Germinal center (tissue), 1 donor: ENCODE measurements around the gene LRRC2.
"Not testable (repeated sequence)": the region's sequence is repeated elsewhere in the genome, so short reads cannot be mapped to it uniquely, and the experiment has no call there.

Source experiments
- DNase-seq: peaks from one replicate; pipeline ENCODE4 v3.0.0; 2012; ENCODE audit warnings: mixed read lengths, low spot score

The LRRC2 gene

DNA sequence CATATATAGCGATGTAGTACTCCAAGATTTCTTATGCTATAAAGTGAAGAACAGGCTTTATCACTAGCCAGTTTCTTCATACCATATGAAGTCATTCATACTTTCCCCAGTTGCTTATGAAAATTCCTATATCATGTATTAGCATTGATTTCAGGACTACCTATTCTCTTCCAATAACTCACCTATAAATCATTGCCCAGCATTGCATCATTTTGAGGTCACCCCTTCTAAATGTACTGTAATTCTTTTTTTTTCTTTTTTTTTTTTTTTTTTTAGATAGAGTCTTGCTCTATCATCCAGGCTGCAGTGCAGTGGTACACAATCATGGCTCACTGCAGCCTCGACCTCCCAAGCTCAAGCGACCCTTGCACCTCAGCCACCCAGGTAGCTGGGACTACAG lies 41.3 kb downstream of the LRRC2 start:
- DNase-seq, result no peak

GRCh38 chr3:46524008-46524407 lies 42.1 kb downstream of the LRRC2 start:
- DNase-seq, result no peak

- no peak for DNase-seq
These were observed 42.5 kb downstream of the LRRC2 start for GRCh38 chr3:46523556-46523955.

- DNase-seq, result not testable (repeated sequence)
These were observed 43.9 kb downstream of the LRRC2 start for GRCh38 chr3:46522201-46522600.

DNA sequence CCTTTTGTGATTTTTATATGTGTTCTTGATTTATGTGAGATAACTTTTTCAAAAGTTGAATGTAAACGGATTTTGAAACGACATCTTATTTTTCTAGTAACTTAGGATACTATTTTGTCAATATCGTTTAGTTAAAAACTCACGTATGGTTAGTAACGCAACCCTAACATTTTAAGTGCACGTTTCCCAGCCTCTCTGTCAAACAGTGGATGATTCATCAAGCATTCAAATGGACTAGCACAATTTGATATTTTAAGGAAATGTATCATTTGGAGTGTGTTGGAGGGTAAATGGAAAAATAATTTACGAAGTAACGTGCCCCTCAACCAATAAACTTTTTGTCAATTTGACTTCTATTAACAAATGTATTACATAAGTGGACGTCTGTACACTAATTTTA lies 45.0 kb downstream of the LRRC2 start:
- DNase-seq, result no peak

DNA sequence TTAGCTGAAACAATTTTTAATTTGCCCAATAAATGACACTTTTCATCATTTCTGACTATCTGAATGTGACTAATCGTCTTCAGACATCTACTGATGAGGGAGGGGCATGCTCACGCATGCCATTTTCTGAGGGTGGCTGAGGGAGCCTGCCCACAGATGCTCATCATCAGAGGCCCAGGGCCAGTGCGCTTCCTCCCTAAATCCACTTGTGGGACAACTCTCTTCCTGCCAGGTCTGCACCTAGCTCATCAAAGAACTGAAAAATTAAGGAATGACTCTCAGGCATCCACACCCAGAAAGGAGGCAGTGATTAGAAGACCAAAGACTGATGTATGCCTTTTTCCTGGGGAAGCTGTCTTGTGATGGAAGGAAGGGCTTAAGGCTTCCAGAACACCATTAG lies 45.6 kb downstream of the LRRC2 start:
- no peak for DNase-seq

- DNase-seq, result no peak
These were observed 46.1 kb downstream of the LRRC2 start for GRCh38 chr3:46519952-46520351.

DNA sequence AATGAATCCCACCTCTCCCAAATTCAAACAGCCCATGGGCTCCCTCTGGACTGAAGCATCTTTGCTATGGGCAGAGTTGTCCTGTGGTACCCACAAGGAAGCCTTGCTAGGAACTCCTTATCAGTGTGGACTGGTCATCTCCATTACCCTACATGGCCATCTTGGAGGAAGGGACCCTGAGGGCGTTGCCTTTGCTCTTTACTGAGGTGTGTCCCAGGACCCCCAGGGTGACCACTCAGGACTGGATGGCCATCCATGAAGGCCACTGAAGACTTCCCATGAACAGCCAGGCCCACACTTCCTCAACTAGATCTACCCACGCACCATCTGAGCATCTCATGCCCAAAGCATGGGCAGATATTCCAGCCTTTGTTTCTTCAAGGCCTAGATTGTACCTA lies 48.3 kb downstream of the LRRC2 start:
- no peak for DNase-seq

DNA sequence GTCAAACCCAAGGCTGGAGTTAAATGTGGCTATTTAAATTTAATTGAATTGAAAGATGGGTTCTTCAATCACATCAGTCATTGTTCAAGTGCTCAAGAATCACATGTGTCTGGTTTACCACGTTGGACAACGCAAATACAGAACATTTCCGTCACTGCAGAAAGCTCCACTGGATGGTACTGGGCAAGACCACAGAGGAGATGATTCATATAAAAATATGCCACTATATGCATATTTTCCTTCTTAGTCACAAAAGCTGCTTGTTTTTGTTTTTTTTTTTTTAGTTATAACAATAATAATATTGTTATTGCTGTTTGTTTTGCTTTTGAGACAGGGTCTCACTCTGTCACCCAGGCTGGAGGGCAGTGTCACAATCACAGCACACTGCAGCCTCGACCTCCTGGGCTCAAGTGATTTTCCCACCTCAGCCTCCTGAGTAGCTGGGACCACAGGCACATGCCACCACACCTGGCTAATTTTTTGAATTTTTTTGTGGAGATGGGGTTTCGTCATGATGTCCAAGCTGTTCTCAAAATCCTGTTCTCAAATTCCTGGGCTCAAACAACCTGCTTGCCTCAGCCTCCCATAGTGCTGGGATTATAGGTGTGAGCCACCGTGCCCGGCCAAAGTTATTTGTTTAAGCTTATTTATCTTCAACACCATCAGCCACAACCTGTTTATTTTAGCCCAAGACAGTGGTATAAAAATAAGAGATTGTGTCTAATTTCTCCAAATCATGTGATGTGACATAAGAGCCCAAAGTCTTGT lies 48.9 kb downstream of the LRRC2 start:
- DNase-seq, result no peak

DNA sequence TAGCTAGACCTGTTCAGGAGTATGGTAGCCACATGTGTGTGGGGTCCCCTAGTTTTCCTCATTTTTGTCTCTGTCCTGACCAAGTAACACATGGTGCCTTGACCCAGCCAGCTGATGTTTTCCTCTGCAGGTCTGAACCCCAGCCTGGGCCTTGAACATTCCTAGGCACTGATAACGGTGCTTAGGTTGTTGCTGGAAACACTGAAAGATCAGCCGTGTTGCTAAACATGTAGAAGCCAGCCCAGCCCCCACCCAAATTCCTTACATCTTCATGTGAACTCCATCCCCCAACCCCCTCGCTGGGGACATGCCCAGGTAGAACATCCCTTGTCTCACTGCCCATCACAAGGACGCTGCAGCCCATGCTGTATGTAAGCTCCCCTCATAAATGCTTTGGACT lies 49.6 kb downstream of the LRRC2 start:
- DNase-seq, result no peak

- no peak for DNase-seq
These were observed 53.8 kb downstream of the LRRC2 start for GRCh38 chr3:46512191-46512749.

DNA sequence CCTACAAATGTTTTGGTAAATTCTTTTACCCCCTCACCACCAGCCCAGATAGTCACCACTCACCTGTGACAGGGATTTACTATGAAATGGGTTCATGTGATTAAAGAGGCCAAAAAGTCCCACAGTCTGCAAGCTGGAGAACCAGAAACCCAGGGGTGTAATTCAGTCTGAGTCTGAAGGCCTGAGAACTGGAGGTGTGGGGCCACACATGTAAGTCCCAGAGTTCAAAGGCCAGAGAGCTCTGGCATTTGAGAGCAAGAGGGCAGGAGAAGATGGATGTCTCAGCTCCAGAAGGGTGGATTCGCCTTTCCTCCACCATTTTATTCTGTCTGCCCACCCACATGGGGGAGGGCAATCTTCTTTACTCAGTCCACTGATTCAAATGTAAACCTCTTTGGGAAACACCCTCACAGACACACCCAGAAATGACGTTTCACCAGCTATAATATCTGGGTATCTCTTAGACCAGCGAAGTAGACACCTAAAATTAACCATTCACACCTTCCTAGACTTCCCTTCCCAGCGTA lies 56.4 kb downstream of the LRRC2 start:
- DNase-seq, result no peak

DNA sequence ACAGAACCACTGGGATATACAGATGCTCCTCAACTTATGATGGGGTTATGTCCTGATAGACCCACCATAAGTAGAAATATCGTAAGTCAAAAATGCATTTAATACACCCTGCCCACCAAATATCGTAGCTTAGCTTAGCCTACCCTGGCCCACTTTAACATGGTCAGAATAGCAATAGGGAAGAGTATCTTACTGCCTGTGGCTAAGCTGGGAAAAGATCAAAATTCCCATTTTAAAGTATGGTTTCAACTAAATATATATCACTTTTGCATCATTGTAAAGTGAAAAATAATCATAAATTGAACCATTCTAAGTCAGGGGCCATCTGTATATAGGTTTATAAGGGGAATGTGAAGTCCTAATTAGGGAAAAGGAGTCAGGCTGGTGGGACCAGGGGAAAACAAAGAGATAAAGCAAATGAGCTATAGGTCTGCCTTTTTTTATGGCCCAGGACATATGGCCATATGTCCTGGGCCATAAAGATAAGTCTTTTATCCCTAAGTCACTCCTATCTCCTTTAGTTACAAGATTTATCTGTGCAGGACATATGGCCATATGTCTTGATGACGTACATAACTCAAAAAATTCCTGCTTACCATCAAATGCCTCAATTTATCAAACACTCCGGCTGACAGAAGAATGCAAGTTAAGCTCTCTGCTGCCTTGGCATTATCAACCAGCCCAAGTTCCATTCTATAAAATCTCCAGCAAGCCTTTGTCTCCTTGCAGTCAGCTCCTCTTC lies 57.1 kb downstream of the LRRC2 start:
- DNase-seq, result no peak

GRCh38 chr3:46506526-46506925 lies 59.6 kb downstream of the LRRC2 start:
- no peak for DNase-seq

DNA sequence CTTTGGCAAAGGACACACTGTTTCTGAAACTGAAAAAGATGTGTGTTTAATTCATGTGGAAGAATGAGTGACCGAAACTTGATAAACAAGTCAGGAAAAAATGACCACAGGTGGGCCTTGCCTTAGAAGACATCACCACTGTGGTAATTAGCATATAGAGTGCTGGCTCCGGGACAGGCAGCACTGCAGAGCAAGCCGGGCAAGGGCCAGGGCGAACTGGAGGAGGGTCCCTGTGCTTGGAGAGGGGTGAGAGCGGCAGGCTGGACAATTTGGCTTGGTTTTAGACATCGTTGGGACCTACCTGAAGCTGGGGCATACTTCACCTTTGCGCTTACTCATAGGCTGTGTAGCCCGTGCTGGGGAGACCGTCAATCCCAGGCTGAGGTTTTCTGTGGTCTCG lies 60.1 kb downstream of the LRRC2 start:
- no peak for DNase-seq

DNA sequence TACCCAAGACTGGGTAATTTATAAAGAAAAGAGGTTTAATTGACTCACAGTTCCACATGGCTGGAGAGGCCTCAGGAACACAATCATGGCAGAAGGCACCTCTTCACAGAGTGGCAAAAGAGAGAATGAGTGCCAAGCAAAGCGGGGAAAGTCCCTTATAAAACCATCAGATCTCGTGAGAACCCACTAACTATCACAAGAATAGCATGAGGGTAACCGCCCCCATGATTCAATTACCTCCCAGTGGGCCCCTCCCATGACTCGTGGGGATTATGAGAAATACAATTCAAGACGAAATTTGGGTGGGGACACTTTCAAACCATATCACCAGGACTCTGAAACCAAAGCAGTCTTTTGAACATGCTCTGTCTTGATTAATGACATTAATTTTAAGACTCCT lies 61.3 kb downstream of the LRRC2 start:
- DNase-seq, result no peak

- no peak for DNase-seq
These were observed 62.8 kb downstream of the LRRC2 start for GRCh38 chr3:46503200-46503874.

GRCh38 chr3:46501702-46502101 lies 64.4 kb downstream of the LRRC2 start:
- no peak for DNase-seq

DNA sequence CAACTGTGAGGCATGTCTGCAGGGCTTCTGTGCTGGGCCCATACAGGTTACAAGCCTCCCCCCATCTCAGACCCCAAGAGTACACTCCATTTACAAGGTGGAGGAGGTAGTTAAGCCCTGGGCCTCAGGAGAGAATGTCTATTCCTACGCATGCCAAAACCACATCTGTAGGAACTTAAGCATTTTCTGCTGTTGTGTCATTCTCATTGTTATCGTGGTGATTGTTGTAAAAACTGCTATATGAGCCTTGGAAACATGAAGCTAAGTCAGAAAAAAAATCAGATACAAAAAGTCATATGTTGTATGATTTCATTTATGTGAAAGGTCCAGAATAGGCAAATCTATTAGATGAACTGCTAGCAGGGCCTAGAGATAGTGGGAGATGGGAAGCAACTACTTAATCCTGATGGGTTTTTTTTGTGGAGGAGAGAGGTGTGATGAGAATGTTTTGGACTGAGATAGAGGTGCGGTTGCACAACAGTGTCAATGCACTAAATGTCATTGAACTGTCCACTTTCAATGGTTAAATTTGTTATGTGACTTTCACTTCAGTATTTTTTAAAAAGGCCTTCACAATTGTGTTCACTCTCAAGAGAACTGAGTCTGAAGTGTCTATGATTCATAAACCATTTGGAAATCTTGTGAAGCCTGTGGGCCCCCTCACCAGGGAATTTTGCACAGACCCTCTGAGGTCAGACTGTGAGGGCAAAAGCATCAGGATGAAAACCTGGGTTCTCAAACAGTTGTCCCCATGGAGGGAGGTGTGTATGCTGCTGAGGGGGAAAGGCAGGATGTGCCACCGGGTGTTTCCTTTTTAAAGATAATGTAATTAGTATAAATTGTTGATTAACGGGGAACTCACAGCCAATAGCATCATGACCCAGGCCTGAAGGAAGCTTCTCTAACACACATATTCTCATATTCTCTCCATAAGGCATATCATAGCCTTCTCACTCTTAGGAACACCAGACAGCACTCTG lies 65.2 kb downstream of the LRRC2 start:
- DNase-seq, result no peak

- DNase-seq, result no peak
These were observed 67.1 kb downstream of the LRRC2 start for GRCh38 chr3:46498916-46499519.
